ENCODE results near the gene ATP2B2. TPM values are rescaled to one million over a fixed set of nuclear protein-coding genes. Genes with fewer than 3 reads are reported as not detected.

ATP2B2 gene
- total and polyA plus RNA-seq, 9 of the 15 experiments (the other 6 are each of a cell fraction or from before 2014, with no cell fraction given): 0.06 TPM; not detected in 8

DNA sequence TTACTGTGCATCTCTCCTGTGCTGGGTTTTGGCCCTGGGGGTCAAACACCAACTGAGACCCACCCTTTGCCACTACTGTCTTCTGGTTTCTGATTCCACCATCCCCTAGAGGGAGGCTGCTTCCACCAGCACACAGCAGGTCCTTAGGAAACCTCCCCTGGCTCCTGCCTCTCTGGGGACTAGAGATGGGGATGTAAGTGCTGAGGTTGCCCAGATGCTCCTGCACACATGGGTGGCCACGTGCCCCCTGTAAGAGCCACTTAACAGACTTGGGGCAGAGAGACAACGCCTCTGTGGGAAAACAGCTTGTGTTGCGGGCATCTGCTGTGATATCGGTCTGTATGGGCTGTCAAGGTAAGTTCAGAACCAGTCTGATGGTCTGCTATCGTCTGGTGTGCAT lies 83.4 kb downstream of the ATP2B2 start:
- H3K9ac ChIP-seq (ENCODE audit: insufficient read depth in 1 of 2, low read depth in 2 of 2, low read length in 2 of 2): no peak overlapping the region
- no peak for FAIRE-seq
- no peak overlapping the region for H3K4me2 ChIP-seq (ENCODE audit: insufficient read depth, low read length)
- POLR2A ChIA-PET: no interaction called here
- H4K20me1 ChIP-seq (replicated peaks; ENCODE audit: control insufficient read depth, insufficient read depth, low read length): peaks cover 38% of the 10 kb centered on the region
- peaks cover 8% of the 10 kb centered on the region in 2 experiments; a peak in 4 of 5 replicates for H3K4me1 ChIP-seq (replicated peaks in 1 of 2; ENCODE audit: control insufficient read depth in 2 of 2, insufficient read depth in 2 of 2, low read length in 2 of 2)
- no peak overlapping the region for H3K4me3 ChIP-seq
- ATAC-seq: no peak
- no peak overlapping the region for H3K27ac ChIP-seq (ENCODE audit: extremely low read depth, low read depth, low read length)
- in situ Hi-C loops (cut with MboI): no loop called here
- no TSS peak for BruUV-seq (replicated peaks)
- H3K9me3 ChIP-seq (replicated peaks; ENCODE audit: control insufficient read depth, insufficient read depth, low read depth, low read length): no peaks in the 10 kb centered on the region
- H2AFZ ChIP-seq (ENCODE audit: low read depth, low read length): no peak overlapping the region
- TF ChIP-seq CBX2 (IDR thresholded peaks at IDR 0.05; ENCODE audit: insufficient read depth, low read length, poor library complexity, severe bottlenecking) (no peak), SRSF9 (IDR thresholded peaks at IDR 0.05; ENCODE audit: borderline replicate concordance, low read depth, low read length) (no peak), IRF2 (CRISPR knock-in tag; IDR thresholded peaks at IDR 0.05) (no peak), COPS2 (conservative IDR thresholded peaks at IDR 0.05) (no peak), CCAR2 (IDR thresholded peaks at IDR 0.05; ENCODE audit: low read depth, low read length) (no peak), KDM2B (CRISPR knock-in tag; IDR thresholded peaks at IDR 0.05) (no peak), GABPA (tag; conservative IDR thresholded peaks at IDR 0.05; ENCODE audit: low read depth) (no peak)
- TF ChIP-seq, protein P1, sequence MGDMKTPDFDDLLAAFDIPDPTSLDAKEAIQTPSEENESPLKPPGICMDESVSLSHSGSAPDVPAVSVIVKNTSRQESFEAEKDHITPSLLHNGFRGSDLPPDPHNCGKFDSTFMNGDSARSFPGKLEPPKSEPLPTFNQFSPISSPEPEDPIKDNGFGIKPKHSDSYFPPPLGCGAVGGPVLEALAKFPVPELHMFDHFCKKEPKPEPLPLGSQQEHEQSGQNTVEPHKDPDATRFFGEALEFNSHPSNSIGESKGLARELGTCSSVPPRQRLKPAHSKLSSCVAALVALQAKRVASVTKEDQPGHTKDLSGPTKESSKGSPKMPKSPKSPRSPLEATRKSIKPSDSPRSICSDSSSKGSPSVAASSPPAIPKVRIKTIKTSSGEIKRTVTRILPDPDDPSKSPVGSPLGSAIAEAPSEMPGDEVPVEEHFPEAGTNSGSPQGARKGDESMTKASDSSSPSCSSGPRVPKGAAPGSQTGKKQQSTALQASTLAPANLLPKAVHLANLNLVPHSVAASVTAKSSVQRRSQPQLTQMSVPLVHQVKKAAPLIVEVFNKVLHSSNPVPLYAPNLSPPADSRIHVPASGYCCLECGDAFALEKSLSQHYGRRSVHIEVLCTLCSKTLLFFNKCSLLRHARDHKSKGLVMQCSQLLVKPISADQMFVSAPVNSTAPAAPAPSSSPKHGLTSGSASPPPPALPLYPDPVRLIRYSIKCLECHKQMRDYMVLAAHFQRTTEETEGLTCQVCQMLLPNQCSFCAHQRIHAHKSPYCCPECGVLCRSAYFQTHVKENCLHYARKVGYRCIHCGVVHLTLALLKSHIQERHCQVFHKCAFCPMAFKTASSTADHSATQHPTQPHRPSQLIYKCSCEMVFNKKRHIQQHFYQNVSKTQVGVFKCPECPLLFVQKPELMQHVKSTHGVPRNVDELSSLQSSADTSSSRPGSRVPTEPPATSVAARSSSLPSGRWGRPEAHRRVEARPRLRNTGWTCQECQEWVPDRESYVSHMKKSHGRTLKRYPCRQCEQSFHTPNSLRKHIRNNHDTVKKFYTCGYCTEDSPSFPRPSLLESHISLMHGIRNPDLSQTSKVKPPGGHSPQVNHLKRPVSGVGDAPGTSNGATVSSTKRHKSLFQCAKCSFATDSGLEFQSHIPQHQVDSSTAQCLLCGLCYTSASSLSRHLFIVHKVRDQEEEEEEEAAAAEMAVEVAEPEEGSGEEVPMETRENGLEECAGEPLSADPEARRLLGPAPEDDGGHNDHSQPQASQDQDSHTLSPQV (IDR thresholded peaks at IDR 0.05): no peak
- TF ChIP-seq, protein P2, sequence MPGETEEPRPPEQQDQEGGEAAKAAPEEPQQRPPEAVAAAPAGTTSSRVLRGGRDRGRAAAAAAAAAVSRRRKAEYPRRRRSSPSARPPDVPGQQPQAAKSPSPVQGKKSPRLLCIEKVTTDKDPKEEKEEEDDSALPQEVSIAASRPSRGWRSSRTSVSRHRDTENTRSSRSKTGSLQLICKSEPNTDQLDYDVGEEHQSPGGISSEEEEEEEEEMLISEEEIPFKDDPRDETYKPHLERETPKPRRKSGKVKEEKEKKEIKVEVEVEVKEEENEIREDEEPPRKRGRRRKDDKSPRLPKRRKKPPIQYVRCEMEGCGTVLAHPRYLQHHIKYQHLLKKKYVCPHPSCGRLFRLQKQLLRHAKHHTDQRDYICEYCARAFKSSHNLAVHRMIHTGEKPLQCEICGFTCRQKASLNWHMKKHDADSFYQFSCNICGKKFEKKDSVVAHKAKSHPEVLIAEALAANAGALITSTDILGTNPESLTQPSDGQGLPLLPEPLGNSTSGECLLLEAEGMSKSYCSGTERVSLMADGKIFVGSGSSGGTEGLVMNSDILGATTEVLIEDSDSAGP (CRISPR knock-in tag; IDR thresholded peaks at IDR 0.05): no peak
- TF ChIP-seq, protein P3, sequence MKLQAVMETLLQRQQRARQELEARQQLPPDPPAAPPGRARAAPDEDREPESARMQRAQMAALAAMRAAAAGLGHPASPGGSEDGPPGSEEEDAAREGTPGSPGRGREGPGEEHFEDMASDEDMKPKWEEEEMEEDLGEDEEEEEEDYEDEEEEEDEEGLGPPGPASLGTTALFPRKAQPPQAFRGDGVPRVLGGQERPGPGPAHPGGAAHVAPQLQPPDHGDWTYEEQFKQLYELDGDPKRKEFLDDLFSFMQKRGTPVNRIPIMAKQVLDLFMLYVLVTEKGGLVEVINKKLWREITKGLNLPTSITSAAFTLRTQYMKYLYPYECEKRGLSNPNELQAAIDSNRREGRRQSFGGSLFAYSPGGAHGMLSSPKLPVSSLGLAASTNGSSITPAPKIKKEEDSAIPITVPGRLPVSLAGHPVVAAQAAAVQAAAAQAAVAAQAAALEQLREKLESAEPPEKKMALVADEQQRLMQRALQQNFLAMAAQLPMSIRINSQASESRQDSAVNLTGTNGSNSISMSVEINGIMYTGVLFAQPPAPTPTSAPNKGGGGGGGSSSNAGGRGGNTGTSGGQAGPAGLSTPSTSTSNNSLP (IDR thresholded peaks at IDR 0.05; ENCODE audit: borderline replicate concordance, low read depth, low read length): no peak
- TF ChIP-seq, protein P4, sequence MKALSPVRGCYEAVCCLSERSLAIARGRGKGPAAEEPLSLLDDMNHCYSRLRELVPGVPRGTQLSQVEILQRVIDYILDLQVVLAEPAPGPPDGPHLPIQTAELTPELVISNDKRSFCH (CRISPR knock-in tag; IDR thresholded peaks at IDR 0.05): no peak
- TF ChIP-seq, protein P4 (tag; IDR thresholded peaks at IDR 0.05): no peak
- CTCF ChIA-PET (ENCODE audit: low intra/inter-chr PET ratio): no interaction called here
- no peaks in the 10 kb centered on the region for H3K79me2 ChIP-seq (ENCODE audit: control insufficient read depth, insufficient read depth, low read length)
- H3K9me1 ChIP-seq (ENCODE audit: control insufficient read depth, insufficient read depth, low read length): no peaks in the 10 kb centered on the region
- intact Hi-C loops (cut with micrococcal nuclease): no loop called here
- no peak for DNase-seq (ENCODE audit: extremely low read depth in 1 of 4, low spot score in 3 of 4)
- peaks cover 17 to 59% of the 10 kb centered on the region in 2 experiments; a peak in 4 of 5 replicates for H3K27me3 ChIP-seq (ENCODE audit: control insufficient read depth in 2 of 2, insufficient read depth in 2 of 2, low read length in 2 of 2)
- H3K36me3 ChIP-seq (ENCODE audit: control insufficient read depth, insufficient read depth, low read length): no peaks in the 10 kb centered on the region
- 3% methylated on average over 5 of the region's 5 CpGs for WGBS (ENCODE audit: insufficient coverage, low coverage, missing lambda C conversion rate)
